Measurements from ENCODE around the gene ING4. TPM values are rescaled to one million over a fixed set of nuclear protein-coding genes. Genes with fewer than 3 reads are reported as not detected.

The ING4 gene
- total RNA-seq, 1 experiment from 2014 or later: 28.7 TPM

DNA sequence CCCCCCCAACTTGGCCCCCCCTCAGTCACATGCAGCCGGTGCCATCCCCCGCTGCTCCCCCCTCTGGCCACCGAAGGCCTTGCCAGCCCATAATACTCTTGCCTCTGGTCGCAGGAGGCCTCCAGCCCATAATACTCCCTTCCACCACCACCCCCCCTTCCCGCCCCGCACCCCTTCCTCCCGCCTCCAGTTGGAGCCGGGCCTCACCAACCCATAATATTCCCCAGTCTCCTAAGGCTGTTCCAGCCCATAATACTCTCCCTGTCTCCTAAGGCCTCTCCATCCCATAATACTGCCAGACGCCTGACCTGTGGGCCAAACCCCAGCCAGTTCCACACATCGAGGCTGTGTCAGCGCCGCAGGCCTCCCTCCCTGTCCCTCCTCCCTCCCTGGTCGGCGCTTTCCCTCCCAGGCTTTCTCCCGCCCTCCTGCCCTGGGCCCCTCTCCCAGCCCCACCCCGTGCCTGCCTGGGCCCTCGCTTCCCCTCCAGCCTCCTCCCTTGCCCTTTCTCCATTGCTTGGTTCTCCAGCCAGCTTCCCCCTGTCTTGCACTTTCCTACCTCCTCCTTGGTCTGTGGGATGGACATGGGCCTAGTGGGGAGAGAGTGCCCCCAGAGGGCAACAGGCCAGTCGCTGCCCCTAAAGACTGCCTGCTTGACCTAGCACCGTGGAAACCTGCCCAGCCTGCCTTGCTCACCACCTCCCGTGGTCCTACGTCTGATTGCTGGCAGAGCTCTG lies 49.0 kb downstream of the ING4 start:
- DNase-seq: peak; percentile 97 to 99
- peaks cover 21% of the 10 kb centered on the region for H3K4me1 ChIP-seq
- peak overlapping the region; percentile 27; the same call in 1 of the 2 replicates for H3K27ac ChIP-seq
- H3K4me3 ChIP-seq: peak overlapping the region; percentile 1; the same call in 1 of the 2 replicates
- no peaks in the 10 kb centered on the region for H3K9me3 ChIP-seq (replicated peaks)
- no peaks in the 10 kb centered on the region for H3K36me3 ChIP-seq
- no peaks in the 10 kb centered on the region for H3K27me3 ChIP-seq

DNA sequence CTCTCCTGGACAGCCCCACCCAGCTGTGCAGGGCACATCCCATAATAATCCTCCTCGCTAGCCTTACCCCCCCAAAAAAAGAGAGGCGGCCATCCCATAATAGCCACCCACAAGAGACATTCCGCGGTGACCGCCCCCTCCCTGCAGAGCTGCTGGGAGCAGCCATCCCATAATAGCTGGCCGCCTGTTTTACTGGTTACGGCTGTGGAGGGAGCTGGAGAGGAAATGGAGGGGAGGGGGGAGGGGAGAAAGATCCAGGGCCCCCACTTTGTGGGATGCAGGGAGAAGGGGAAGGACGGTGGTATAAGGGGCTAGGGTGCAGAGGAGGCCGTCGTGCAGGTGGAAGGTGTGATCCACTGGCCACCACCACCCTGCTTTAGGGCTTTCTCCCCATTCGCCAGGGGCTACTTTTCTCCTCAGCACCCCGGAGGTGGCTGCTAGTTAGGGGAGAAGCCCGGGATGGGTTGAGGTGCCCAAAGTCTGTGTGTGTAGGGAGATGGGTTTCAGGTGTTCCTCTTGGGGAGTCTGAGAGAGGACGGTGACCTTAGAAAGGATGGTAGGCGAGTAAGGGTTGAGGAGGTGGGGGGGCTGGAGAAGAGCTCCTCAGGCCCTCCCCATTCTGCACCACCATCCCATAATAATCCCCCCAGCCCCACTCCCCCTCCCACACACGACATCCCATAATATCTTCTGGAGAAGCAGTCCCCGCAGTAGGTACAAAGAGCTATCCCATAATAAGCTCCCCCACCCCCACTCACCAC lies 49.7 kb downstream of the ING4 start:
- H3K4me3 ChIP-seq: peak overlapping the region; percentile 51
- peak; percentile 93 to 94 for DNase-seq

DNA sequence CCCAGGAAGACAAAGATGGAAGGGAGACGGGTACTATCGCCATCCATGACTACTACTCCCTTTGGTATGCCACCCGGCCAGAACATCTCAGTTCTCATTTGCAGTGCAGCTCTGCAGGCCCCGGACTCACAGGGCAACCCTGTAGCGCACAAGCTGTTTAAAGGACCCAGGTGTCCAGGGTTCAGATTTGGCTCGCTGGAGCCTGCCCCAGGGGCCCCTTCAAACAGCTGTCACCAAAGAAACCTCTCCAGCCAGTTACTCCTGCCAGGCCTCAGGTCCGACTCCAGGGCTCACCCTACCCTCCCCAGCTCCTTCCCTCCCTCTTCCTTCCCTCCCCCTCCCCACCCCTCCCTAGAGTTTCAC lies 50.3 kb downstream of the ING4 start:
- H3K9me3 ChIP-seq (replicated peaks): no peaks in the 10 kb centered on the region
- H3K27ac ChIP-seq: peak overlapping the region; percentile 90; the same call in 1 of the 2 replicates
- no peak for DNase-seq
- H3K4me3 ChIP-seq: peak overlapping the region; percentile 51
- H3K36me3 ChIP-seq: no peaks in the 10 kb centered on the region
- no peaks in the 10 kb centered on the region for H3K27me3 ChIP-seq
- H3K4me1 ChIP-seq: peaks cover 32% of the 10 kb centered on the region

More for the DNA sequence above, 49.7 kb downstream of the ING4 start:
- Histone ChIP-seq H3K36me3 (no peaks in the 10 kb centered on the region), H3K9me3 (replicated peaks) (no peaks in the 10 kb centered on the region), H3K27ac (peak overlapping the region; percentile 90), H3K4me1 (peaks cover 26% of the 10 kb centered on the region), H3K27me3 (no peaks in the 10 kb centered on the region)

DNA sequence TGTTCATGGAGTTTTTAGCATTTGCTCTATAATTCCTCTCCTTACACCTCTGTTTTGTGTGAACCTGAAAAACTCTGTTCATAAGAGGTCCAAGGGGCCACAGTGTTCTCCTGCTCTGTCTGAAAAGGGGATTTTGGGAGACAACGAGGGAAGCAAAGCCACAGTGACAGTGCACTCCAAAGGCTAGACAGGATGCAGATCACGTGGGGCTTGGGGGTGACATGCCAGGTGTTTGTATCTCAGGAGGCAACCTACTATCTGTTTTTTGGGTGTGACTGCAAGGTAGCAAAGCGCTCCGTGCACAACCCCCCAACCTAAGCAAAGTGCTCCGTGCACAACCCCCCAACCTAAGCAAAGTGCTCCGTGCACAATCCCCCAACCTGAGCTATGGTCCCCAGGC lies 50.7 kb downstream of the ING4 start:
- Histone ChIP-seq H3K4me3 (peak overlapping the region; percentile 51), H3K27me3 (no peaks in the 10 kb centered on the region), H3K27ac (peak overlapping the region; percentile 90; the same call in 1 of the 2 replicates), H3K36me3 (no peaks in the 10 kb centered on the region), H3K9me3 (replicated peaks) (no peaks in the 10 kb centered on the region), H3K4me1 (peaks cover 33% of the 10 kb centered on the region)
- no peak for DNase-seq

DNA sequence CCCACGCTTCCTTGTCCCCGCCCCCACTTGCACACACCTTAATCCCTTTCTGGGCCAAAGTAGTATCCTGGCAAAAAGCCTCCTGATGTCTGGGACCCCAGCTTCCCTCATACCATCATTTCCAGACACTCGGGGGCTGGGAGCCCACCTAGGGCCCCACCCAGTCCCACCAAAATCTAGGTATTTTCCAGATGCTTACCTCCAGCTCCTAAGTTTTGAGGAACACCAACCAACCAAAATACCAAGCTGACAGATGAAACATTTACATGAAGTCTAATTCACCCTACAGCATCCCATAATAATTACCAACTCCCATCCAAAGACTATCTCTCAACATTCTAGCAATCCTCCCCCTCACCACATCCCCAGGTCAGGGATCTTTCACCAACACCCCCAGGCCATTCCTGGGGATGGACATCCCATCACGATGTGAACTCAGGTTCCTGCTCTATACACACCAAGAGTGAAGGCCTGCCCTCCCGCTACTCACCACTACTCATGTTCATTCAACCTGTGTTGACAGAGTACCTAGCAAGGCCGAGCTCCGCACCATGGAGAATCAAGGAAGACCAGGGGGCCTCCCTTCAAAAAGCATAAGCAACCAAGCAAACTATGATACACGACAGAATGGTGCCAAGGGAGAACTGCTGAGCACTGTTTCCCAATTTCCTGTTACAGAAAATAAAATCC lies 54.2 kb downstream of the ING4 start:
- Histone ChIP-seq H3K36me3 (peaks cover 15% of the 10 kb centered on the region), H3K27ac (no peak overlapping the region), H3K4me1 (peaks cover 45% of the 10 kb centered on the region), H3K27me3 (no peaks in the 10 kb centered on the region), H3K4me3 (no peak overlapping the region), H3K9me3 (replicated peaks) (no peaks in the 10 kb centered on the region)
- DNase-seq: peak; percentile 25 to 35

DNA sequence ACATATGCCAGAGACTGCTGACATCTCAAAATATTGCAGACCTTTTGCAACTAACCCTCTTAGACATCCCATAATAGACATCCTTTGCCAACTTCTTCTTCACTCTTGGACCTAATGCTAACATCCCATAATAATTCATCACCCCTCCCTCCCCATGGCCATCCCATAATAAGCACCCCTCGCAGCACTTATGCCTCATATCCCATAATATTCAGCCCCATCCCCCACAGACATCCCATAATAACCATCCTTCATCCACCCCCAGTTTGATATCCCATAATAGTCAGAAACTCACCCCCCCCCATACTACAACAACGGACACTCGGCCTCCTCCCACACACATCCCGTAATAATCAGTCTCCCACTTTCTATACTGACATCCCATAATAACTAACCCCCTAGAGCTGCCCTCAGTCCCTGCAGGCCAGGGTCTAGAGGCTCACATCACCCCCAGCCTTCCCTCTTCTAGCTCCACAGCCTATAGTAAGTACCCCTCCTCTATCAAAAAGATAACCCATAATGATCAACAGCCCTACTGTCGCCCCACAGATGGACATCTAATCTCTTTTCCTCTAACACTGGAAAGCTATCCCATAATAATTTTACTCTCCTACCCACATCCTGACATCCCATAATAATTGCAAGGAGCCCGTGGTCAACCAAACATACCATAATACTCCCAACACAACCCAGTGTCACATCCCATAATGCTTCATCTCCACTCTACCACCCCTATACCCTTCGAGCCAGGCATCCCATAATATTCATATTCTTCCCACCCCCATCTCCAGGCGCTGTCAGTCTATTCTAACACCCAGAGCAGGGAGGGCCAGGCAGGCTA lies 54.9 kb downstream of the ING4 start:
- Histone ChIP-seq H3K36me3 (peaks cover 19% of the 10 kb centered on the region), H3K27ac (peak overlapping the region; percentile 24; the same call in 1 of the 2 replicates), H3K4me3 (peak overlapping the region; percentile 27; the same call in 1 of the 2 replicates), H3K9me3 (replicated peaks) (no peaks in the 10 kb centered on the region), H3K4me1 (peaks cover 46% of the 10 kb centered on the region), H3K27me3 (no peaks in the 10 kb centered on the region)
- DNase-seq: peak; percentile 66 to 82

DNA sequence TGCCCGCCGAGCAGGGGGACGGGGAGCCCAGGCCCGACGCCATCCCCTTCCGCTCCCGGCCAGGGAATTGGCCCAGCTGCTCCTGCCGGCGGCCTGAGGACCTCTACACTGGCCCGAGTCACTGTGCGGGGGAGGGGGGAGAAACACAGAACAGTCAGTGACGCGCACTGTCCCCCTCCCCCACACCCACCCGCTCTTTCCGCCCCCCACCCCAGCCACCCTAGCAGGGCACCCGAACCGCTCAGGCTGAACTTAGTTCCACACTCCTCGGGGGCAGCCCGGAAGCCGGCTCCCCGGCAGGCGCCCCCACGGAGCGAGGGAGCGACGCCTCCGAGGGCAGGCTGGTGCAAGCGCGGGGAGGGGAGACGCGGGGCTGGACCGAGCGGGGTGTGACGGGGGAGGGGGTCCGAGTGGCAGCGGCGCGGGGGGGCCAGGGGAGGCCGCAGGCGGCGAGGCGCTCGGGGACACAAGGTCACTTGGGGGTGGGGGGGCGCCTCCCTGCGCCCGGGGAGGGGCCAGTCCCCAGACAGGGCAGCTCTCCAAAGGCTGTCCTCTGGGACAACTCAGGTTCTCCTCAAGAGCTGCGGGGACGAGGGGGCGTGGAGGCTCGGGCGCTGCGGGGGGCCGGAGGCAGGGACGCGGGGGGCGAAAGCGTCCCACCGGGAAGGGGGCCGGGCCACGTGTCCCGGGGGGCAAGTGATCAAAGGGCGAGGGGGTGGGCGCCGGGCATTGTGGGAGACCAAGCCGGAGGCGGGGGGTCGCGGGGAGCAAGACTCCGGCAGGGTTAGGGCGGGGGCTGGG lies 56.4 kb downstream of the ING4 start:
- H3K27me3 ChIP-seq: no peaks in the 10 kb centered on the region
- peaks cover 42% of the 10 kb centered on the region for H3K4me1 ChIP-seq
- H3K27ac ChIP-seq: peak overlapping the region; percentile 21; the same call in 1 of the 2 replicates
- H3K36me3 ChIP-seq: peaks cover 33% of the 10 kb centered on the region
- peak; percentile 53 to 58 for DNase-seq
- no peaks in the 10 kb centered on the region for H3K9me3 ChIP-seq (replicated peaks)
- H3K4me3 ChIP-seq: peak overlapping the region; percentile 91

DNA sequence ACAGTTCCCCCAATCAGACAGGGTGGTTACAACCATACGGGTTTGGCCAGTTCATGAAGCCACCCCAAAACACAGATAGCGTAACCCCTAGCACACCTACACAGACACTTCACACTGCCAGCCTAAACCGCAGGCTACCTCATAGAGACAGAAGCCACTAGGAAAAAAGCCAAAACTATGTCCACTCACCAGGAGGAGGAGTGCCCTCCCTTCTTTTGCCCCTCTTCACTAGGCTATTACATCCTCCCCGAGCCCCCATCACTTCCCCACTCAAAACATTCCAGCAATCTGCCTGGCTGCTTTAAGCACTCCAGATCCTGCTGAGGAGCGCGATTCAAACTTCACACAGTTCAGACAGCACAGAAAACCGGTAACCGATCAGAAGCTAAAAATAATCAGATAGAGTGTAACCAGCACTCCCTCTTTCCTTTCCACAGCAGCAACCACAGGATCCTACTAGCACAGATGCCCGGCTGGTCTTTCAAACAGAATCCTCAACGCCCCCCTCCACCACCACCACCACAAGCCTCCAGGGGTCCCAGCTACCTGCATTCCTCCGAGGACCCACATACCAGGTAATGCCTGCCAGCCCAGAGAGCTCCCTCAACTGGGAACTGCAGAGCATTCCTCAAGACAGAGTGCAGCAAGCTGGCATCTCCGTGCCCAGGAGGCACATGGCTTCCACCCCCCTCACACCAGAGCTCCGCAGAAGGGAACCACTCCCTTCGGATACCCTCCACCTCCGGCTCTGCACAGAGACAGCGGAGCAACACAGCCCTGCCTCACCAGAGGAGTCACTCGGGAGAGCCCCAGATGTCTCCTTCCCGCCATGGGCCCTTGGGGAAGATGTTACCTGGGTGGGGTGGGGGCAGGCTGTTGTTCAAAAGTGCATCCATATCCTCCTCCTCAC lies 57.2 kb downstream of the ING4 start:
- Histone ChIP-seq H3K4me3 (peak overlapping the region; percentile 91), H3K9me3 (replicated peaks) (no peaks in the 10 kb centered on the region), H3K27me3 (no peaks in the 10 kb centered on the region), H3K27ac (no peak overlapping the region), H3K4me1 (peaks cover 39% of the 10 kb centered on the region), H3K36me3 (peaks cover 42% of the 10 kb centered on the region)
- DNase-seq: no peak

DNA sequence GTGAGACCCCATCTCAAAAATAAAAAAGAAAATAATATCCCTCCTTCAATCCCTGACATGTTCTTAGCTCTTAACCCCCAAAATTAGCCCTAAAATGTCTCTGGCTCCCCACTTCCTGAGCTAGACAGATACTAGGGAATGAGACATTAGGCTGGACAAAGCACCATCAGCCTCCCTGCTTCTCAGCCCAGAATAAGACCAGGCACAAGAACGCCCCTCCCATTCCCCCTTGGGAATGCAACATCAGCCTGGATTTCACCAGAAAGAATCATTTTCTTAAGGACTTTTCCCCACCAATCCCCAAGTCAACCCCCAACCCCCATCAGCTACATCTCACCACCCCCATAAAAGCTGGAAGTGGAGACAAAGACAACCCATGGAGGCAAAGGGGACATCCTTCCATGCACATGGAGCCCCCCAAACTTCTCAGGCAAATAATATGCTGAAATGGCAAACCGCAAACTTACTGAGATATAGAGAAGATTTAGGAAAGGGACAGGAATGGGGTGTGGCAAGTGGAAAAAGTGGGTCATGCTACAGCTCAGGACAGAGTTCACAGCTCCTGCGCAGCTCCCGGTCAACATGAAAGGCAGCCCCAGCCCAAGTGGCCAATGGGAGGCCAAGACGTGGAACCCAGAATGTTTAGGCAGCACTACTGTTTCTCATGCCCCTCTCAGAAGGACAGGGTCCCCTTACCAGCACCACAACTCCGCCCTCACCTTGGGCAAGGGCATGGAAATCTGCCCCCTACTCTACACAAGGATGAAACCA lies 58.5 kb downstream of the ING4 start:
- Histone ChIP-seq H3K4me3 (peak overlapping the region; percentile 91), H3K36me3 (peaks cover 54% of the 10 kb centered on the region), H3K9me3 (replicated peaks) (no peaks in the 10 kb centered on the region), H3K4me1 (peaks cover 39% of the 10 kb centered on the region), H3K27ac (no peak overlapping the region), H3K27me3 (no peaks in the 10 kb centered on the region)
- DNase-seq: no peak

DNA sequence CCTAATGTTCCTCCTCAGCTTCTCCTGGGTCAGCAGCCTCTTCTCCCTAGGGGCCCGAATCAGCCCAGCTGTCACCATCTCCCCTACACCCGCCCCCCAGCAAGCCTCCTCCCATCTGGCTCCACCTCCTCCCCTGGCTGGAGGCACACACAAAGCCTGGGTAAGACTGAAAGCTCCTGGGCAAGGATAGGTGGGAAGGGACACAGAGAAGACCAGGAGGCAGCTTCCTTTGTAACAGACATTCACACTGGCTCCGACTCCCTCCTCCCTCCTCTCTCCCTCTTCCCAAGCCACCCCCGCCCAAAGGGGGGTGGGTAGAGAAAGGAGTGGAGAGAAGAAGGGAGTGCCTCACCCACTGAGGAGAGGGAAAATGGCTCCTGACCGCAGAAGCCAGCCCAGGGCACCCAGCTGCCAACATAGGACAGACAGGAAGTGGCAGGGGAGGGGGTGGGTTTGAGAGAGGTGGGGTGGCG lies 59.8 kb downstream of the ING4 start:
- Histone ChIP-seq H3K4me3 (0 out of 2 replicates have a peak overlapping the region, but pooled peaks have one; percentile 13), H3K27ac (peak overlapping the region; percentile 22; the same call in 1 of the 2 replicates), H3K4me1 (peaks cover 33% of the 10 kb centered on the region), H3K36me3 (peaks cover 67% of the 10 kb centered on the region), H3K9me3 (replicated peaks) (no peaks in the 10 kb centered on the region), H3K27me3 (no peaks in the 10 kb centered on the region)
- peak; percentile 87 to 88 for DNase-seq

DNA sequence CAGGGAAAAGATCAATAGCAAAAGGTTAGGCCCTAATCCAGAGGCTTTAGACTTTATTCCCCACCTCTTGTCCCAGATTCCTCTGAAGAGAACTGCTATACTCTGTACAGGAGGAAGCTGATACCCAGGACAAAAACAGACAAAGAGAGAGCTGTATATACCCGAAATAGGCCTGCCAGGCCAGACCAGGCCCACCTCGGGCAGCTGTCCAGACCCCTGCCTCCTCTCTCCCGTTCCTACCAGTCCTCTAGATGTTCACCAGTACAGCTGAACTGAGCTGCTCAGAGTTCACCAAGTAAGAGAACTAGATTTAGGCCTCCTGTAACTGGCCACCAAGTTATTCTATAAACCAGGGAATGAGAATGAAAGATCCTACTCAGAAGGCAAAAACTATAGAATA lies 60.4 kb downstream of the ING4 start:
- DNase-seq: no peak
- peaks cover 73% of the 10 kb centered on the region for H3K36me3 ChIP-seq

More for the DNA sequence above, 60.4 kb downstream of the ING4 start:
- Histone ChIP-seq H3K27me3 (no peaks in the 10 kb centered on the region), H3K9me3 (replicated peaks) (no peaks in the 10 kb centered on the region), H3K27ac (peak overlapping the region; percentile 22; the same call in 1 of the 2 replicates), H3K4me3 (no peak overlapping the region), H3K4me1 (peaks cover 27% of the 10 kb centered on the region)
